K562 (cell line): Measurements from ENCODE around the gene EPS8L1. TPM values are rescaled to one million over a fixed set of nuclear protein-coding genes. Genes with fewer than 3 reads are reported as not detected.

Experiments
- ATAC-seq: fragments of 200-7000 bp; cut with Tn5 transposase; 3 replicates; pipeline ENCODE4 v1.9.1; 2020; ENCODE audit warnings: moderate library complexity
- BruUV-seq: library from RNA; stranded (reverse); fragments of 400-500 nt; replicated peaks from 2 replicates; lab custom pipeline; 2021; lab: Mats Ljungman, UMichigan
- CTCF ChIA-PET: fragments of 300-600 bp; formaldehyde crosslinking; extraction: SDS; loops from one replicate; lab custom pipeline; 2021; ENCODE audit warnings: low intra/inter-chr PET ratio; lab: Yijun Ruan, JAX
- POLR2A ChIA-PET: fragments of 300-600, 350-650 bp; sonication (Branson Sonifier 250); formaldehyde crosslinking; extraction: SDS; loops from one replicate; lab custom pipeline; 2021; ENCODE audit warnings: antibody characterized with exemption, inconsistent platforms; lab: Yijun Ruan, JAX
- DNase-seq, 4 experiments: peaks; one replicate each; pipeline versions ENCODE4 v3.0.0 to v3.0.0-alpha.2; 2011 to 2018; ENCODE audit warnings: low spot score in 3 of 4, mixed read lengths in 3 of 4; ENCODE audit errors: extremely low read depth in 1 of 4
- FAIRE-seq: peaks from 2 replicates; lab custom pipeline; 2011; peaks lifted over from hg19 to GRCh38; lab: Jason Lieb, UNC
- H2AFZ ChIP-seq: 2 replicates; pipeline ENCODE4 v1.6.0; 2011; ENCODE audit warnings: low read depth, low read length, control low read depth, inconsistent platforms
- H3K27ac ChIP-seq: fragments of 200-600 bp; 3 replicates; pipeline ENCODE4 v1.8.0; 2011; ENCODE audit warnings: low read depth, mild to moderate bottlenecking, control low read depth, inconsistent platforms, low read length, moderate library complexity, mixed read lengths; ENCODE audit errors: extremely low read depth
- H3K27me3 ChIP-seq, 2 experiments: fragments of 300-600 bp in 1 of 2; 2 replicates in 1 of 2; 3 replicates in 1 of 2; pipeline versions ENCODE4 v1.6.0 to v1.8.0; 2011; ENCODE audit warnings: inconsistent platforms in 2 of 2, low read length in 2 of 2, mild to moderate bottlenecking in 1 of 2, mixed read lengths in 1 of 2, moderate library complexity in 1 of 2; ENCODE audit not compliant: control insufficient read depth in 2 of 2, insufficient read depth in 2 of 2
- H3K36me3 ChIP-seq: fragments of 300-600 bp; 3 replicates; pipeline ENCODE4 v1.8.0; 2011; ENCODE audit warnings: mild to moderate bottlenecking, low read length, inconsistent platforms; ENCODE audit not compliant: control insufficient read depth, insufficient read depth
- H3K4me1 ChIP-seq, 2 experiments: fragments of 200-600 bp in 1 of 2; replicated peaks in 1 of 2; 2 replicates in 1 of 2; 3 replicates in 1 of 2; pipeline versions ENCODE4 v1.5.1 to v1.8.0; 2011; ENCODE audit warnings: inconsistent platforms in 2 of 2, low read length in 2 of 2, mild to moderate bottlenecking in 1 of 2, mixed read lengths in 1 of 2, moderate library complexity in 1 of 2; ENCODE audit not compliant: control insufficient read depth in 2 of 2, insufficient read depth in 2 of 2
- H3K4me2 ChIP-seq: 2 replicates; pipeline ENCODE4 v1.6.1; 2011; ENCODE audit warnings: low read length, control low read depth, inconsistent platforms, mixed read lengths; ENCODE audit not compliant: insufficient read depth
- H3K4me3 ChIP-seq: fragments of 200-600 bp; sonication (generic), shearing (Covaris generic); 2 replicates; pipeline ENCODE4 v1.5.1; 2016; ENCODE audit warnings: control low read depth, inconsistent platforms
- H3K79me2 ChIP-seq: fragments of 200-600 bp; 3 replicates; pipeline ENCODE4 v1.8.0; 2011; ENCODE audit warnings: low read length, inconsistent platforms; ENCODE audit not compliant: control insufficient read depth, insufficient read depth
- H3K9ac ChIP-seq, 2 experiments: 2 replicates each; pipeline versions ENCODE4 v1.6.0 to v1.6.1; 2011; ENCODE audit warnings: low read depth in 2 of 2, low read length in 2 of 2, control low read depth in 1 of 2, inconsistent platforms in 1 of 2, mild to moderate bottlenecking in 1 of 2, mixed read lengths in 1 of 2; ENCODE audit not compliant: insufficient read depth in 1 of 2
- H3K9me1 ChIP-seq: one replicate; pipeline ENCODE4 v1.6.0; 2011; ENCODE audit warnings: inconsistent platforms, mild to moderate bottlenecking, low read length, moderate library complexity; ENCODE audit not compliant: control insufficient read depth, insufficient read depth
- H3K9me3 ChIP-seq: replicated peaks from 2 replicates; pipeline ENCODE4 v1.5.1; 2011; ENCODE audit warnings: low read depth, low read length, inconsistent platforms; ENCODE audit not compliant: control insufficient read depth, insufficient read depth
- H4K20me1 ChIP-seq: replicated peaks from 2 replicates; pipeline ENCODE4 v1.6.1; 2011; ENCODE audit warnings: low read length, inconsistent platforms, mixed read lengths; ENCODE audit not compliant: control insufficient read depth, insufficient read depth
- ESRRB ChIP-seq: fragments of 250-450 bp; sonication (Bioruptor Pico); IDR thresholded peaks from 2 replicates; pipeline ENCODE4 v1.5.0; 2020; ENCODE audit warnings: mild to moderate bottlenecking, moderate library complexity, borderline replicate concordance
- MTA3 ChIP-seq: fragments of 450-650 bp; formaldehyde crosslinking; IDR thresholded peaks from 2 replicates; pipeline ENCODE4 v1.6.1; 2017; ENCODE audit warnings: mild to moderate bottlenecking, borderline replicate concordance
- POLR2A ChIP-seq: fragments of 450-650 bp; conservative IDR thresholded peaks from 2 replicates; pipeline ENCODE4 v1.6.1; 2016
- RAD51 ChIP-seq: fragments of 450-650 bp; IDR thresholded peaks from 2 replicates; pipeline ENCODE4 v1.7.1; 2016; ENCODE audit warnings: low read depth, mild to moderate bottlenecking, borderline replicate concordance
- WGBS: fragments of 100-300 bp; shearing (Covaris generic); methylation state at CpG from one replicate; pipeline ENCODE4 v1.1.6; 2016; ENCODE audit warnings: low coverage, mixed read lengths; ENCODE audit not compliant: insufficient coverage; ENCODE audit errors: missing lambda C conversion rate; 5-methylcytosine and 5-hydroxymethylcytosine counted together
- in situ Hi-C: fragments of 300-500 bp; cut with MboI; formaldehyde crosslinking; loops from 4 replicates; pipeline ENCODE4 v1.15.0; 2018; ENCODE audit warnings: inconsistent platforms, mixed read lengths
- intact Hi-C: fragments of 100-400 bp; cut with micrococcal nuclease; formaldehyde crosslinking; loops from 2 replicates; pipeline ENCODE4 v1.14.2; 2022
- polyA plus RNA-seq, 8 experiments: library from polyadenylated mRNA; depleted of rRNA in 4 of 8; stranded (reverse) in 5 of 8; unstranded in 3 of 8; fragments of >200 nt; fragmentation: Nextera tagmentation in 2 of 8; fragmentation: Illumina TruSeq in 1 of 8; extraction: Ambion mirVana in 2 of 8; extraction: Trizol in 1 of 8; gene quantifications; 2 replicates each; pipeline versions ENCODE4 v1.2.1 to v1.2.3, GENCODE V29; 2011 to 2014; ENCODE audit warnings: inconsistent platforms in 1 of 8, missing spikeins in 1 of 8
- total RNA-seq, 7 experiments: library from RNA; depleted of rRNA in 6 of 7; stranded (reverse); fragments of >200 nt in 6 of 7; fragmentation: Illumina TruSeq in 2 of 7; extraction: Trizol in 2 of 7; gene quantifications; 2 replicates each; pipeline versions ENCODE4 v1.2.1 to v1.2.3, GENCODE V29; 2011 to 2021; ENCODE audit warnings: low replicate concordance in 1 of 7
- TF ChIP-seq, protein P1 (sequence below): fragments of 450-650 bp; IDR thresholded peaks from 2 replicates; pipeline ENCODE4 v1.6.1; 2016; ENCODE audit warnings: low read depth

EPS8L1 gene
- total and polyA plus RNA-seq, 9 of the 15 experiments (the other 6 are each of a cell fraction or from before 2014, with no cell fraction given), result 0.35 to 22.1 (median 11.9) TPM

- peaks cover 83% of the 10 kb centered on the region for H3K36me3 ChIP-seq
- peaks cover 5% of the 10 kb centered on the region; the same call in 1 of the 2 replicates for H4K20me1 ChIP-seq
- DNase-seq (no peak), ATAC-seq (no peak), FAIRE-seq (no peak)
- H3K4me1 ChIP-seq, result peaks cover 27 to 50% of the 10 kb centered on the region in 2 experiments
- 94% methylated on average over 2 of the region's 5 CpGs for WGBS
- H2AFZ ChIP-seq, result no peak overlapping the region
- BruUV-seq, result no TSS peak
- in situ Hi-C loops, result no loop called here
- CTCF ChIA-PET, result no interaction called here
- no peaks in the 10 kb centered on the region for H3K9me3 ChIP-seq
- H3K27me3 ChIP-seq, result no peaks in the 10 kb centered on the region
- POLR2A ChIA-PET, result interaction anchor here (1.3 kb wide), 1 partner anchor 10 kb away, joined by 3 read pairs; no protein-coding TSS in a partner anchor
- H3K9me1 ChIP-seq, result no peaks in the 10 kb centered on the region
- H3K4me2 ChIP-seq, result no peak overlapping the region
- intact Hi-C loops, result loop anchor here (10.0 kb wide), 1 partner anchor 159 kb away; no protein-coding TSS in a partner anchor
- H3K79me2 ChIP-seq, result peaks cover 40% of the 10 kb centered on the region
- H3K27ac ChIP-seq, result no peak overlapping the region; the same call in 2 of the 3 replicates
- TF ChIP-seq POLR2A (peak; percentile 46; the same call in 1 of the 2 replicates), RAD51 (no peak)
- no peak overlapping the region for H3K4me3 ChIP-seq
- H3K9ac ChIP-seq, result peak overlapping the region in 1 of 2 experiments; percentile 40; a peak in 1 of 4 replicates
Measured at GRCh38 chr19:55044286-55044685, 31.4 kb upstream of the EPS8L1 start.

DNA sequence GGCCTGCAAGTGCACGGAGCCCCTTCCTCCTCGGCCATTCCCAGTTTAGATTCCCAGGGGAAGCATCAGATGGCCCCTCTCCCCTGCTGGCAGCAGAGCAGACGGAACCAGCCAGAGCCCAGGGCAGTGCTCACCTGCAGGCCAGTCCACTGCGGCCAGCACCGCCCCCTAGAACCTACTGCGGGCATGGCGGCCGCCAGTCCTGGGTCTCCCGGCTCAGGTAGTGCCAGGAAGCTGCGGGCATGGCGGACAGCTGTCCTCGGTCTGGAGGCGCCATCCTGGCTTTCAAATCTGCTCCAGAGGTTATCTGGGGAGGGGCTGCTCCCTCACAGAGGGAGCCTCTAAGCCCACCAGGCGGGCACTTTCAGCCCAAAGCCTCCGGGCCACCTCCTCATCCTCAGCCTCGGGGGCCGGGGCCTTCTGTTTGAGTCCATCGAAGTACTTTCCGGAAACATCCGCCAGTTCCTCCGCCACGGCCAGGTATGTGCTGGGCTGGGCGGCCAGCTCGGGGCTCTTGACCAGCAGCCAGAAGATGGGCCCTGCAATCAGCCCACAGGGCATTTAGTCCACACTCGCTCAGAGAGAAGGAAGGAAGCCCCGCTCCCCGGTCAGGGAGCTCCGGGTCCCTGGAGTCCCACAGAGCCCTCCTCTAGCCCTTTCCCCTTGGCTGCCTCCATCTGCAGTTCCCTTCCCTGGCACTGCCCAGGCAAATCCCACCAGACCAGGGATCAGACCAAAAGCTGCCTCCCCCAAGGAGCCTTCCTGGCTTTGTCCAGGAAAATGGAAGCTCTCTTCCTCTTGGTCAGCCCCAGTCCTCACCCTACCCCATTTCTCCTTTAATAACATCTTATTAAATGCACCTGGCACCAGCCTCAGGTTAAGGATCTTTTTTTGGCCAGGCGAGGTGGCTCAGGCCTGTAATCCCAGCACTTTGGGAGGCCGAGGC lies 30.6 kb upstream of the EPS8L1 start:
- H3K79me2 ChIP-seq, result peaks cover 32% of the 10 kb centered on the region
- intact Hi-C loops, result loop anchor here (10.0 kb wide), 1 partner anchor 160 kb away; no protein-coding TSS in a partner anchor
- H3K4me3 ChIP-seq, result no peak overlapping the region
- no peak overlapping the region; a peak in 1 of 4 replicates for H3K9ac ChIP-seq
- POLR2A ChIA-PET, result interaction anchor here (1.2 kb wide), 1 partner anchor 10 kb away, joined by 4 read pairs; no protein-coding TSS in a partner anchor
- 96% methylated on average over 23 of the region's 30 CpGs for WGBS
- CTCF ChIA-PET, result no interaction called here
- H3K9me1 ChIP-seq, result no peaks in the 10 kb centered on the region
- peaks cover 25 to 44% of the 10 kb centered on the region in 2 experiments for H3K4me1 ChIP-seq
- ATAC-seq (no peak), DNase-seq (no peak), FAIRE-seq (no peak)
- no peak overlapping the region; the same call in 2 of the 3 replicates for H3K27ac ChIP-seq
- H3K36me3 ChIP-seq, result peaks cover 86% of the 10 kb centered on the region
- in situ Hi-C loops, result no loop called here
- H3K27me3 ChIP-seq, result no peaks in the 10 kb centered on the region
- no TSS peak for BruUV-seq
- H4K20me1 ChIP-seq, result peaks cover 10% of the 10 kb centered on the region; the same call in 1 of the 2 replicates
- H3K9me3 ChIP-seq, result no peaks in the 10 kb centered on the region
- H2AFZ ChIP-seq, result no peak overlapping the region
- no peak overlapping the region for H3K4me2 ChIP-seq
- TF ChIP-seq, protein P1, sequence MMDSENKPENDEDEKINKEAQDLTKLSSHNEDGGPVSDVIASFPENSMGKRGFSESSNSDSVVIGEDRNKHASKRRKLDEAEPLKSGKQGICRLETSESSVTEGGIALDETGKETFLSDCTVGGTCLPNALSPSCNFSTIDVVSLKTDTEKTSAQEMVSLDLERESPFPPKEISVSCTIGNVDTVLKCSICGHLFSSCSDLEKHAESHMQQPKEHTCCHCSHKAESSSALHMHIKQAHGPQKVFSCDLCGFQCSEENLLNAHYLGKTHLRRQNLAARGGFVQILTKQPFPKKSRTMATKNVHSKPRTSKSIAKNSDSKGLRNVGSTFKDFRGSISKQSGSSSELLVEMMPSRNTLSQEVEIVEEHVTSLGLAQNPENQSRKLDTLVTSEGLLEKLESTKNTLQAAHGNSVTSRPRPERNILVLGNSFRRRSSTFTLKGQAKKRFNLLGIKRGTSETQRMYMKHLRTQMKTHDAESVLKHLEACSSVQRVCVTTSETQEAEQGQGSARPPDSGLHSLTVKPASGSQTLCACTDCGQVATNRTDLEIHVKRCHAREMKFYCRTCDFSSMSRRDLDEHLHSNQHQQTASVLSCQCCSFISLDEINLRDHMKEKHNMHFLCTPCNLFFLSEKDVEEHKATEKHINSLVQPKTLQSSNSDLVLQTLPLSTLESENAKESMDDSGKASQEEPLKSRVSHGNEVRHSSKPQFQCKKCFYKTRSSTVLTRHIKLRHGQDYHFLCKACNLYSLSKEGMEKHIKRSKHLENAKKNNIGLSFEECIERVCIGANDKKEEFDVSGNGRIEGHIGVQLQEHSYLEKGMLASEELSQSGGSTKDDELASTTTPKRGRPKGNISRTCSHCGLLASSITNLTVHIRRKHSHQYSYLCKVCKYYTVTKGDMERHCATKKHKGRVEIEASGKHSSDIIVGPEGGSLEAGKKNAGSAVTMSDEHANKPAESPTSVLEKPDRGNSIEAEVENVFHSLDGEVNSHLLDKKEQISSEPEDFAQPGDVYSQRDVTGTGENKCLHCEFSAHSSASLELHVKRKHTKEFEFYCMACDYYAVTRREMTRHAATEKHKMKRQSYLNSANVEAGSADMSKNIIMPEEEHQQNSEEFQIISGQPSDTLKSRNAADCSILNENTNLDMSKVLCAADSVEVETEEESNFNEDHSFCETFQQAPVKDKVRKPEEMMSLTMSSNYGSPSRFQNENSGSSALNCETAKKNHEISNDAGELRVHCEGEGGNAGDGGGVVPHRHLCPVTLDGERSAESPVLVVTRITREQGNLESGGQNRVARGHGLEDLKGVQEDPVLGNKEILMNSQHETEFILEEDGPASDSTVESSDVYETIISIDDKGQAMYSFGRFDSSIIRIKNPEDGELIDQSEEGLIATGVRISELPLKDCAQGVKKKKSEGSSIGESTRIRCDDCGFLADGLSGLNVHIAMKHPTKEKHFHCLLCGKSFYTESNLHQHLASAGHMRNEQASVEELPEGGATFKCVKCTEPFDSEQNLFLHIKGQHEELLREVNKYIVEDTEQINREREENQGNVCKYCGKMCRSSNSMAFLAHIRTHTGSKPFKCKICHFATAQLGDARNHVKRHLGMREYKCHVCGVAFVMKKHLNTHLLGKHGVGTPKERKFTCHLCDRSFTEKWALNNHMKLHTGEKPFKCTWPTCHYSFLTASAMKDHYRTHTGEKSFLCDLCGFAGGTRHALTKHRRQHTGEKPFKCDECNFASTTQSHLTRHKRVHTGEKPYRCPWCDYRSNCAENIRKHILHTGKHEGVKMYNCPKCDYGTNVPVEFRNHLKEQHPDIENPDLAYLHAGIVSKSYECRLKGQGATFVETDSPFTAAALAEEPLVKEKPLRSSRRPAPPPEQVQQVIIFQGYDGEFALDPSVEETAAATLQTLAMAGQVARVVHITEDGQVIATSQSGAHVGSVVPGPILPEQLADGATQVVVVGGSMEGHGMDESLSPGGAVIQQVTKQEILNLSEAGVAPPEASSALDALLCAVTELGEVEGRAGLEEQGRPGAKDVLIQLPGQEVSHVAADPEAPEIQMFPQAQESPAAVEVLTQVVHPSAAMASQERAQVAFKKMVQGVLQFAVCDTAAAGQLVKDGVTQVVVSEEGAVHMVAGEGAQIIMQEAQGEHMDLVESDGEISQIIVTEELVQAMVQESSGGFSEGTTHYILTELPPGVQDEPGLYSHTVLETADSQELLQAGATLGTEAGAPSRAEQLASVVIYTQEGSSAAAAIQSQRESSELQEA, result no peak
- TF ChIP-seq ESRRB (CRISPR knock-in tag) (no peak), MTA3 (no peak)
